CD4-positive, alpha-beta T cell treated with Interleukin-12 subunit alpha and Interleukin-12 subunit beta, for 1 hour (primary cell): Measurements from ENCODE around the gene SMARCAL1.
"Not testable (repeated sequence)": the region's sequence is repeated elsewhere in the genome, so short reads cannot be mapped to it uniquely, and the experiment has no call there.

ENCODE experiments used
- DNase-seq: peaks from one replicate; pipeline ENCODE4 v3.0.0-alpha.2; 2020

SMARCAL1 gene

DNA sequence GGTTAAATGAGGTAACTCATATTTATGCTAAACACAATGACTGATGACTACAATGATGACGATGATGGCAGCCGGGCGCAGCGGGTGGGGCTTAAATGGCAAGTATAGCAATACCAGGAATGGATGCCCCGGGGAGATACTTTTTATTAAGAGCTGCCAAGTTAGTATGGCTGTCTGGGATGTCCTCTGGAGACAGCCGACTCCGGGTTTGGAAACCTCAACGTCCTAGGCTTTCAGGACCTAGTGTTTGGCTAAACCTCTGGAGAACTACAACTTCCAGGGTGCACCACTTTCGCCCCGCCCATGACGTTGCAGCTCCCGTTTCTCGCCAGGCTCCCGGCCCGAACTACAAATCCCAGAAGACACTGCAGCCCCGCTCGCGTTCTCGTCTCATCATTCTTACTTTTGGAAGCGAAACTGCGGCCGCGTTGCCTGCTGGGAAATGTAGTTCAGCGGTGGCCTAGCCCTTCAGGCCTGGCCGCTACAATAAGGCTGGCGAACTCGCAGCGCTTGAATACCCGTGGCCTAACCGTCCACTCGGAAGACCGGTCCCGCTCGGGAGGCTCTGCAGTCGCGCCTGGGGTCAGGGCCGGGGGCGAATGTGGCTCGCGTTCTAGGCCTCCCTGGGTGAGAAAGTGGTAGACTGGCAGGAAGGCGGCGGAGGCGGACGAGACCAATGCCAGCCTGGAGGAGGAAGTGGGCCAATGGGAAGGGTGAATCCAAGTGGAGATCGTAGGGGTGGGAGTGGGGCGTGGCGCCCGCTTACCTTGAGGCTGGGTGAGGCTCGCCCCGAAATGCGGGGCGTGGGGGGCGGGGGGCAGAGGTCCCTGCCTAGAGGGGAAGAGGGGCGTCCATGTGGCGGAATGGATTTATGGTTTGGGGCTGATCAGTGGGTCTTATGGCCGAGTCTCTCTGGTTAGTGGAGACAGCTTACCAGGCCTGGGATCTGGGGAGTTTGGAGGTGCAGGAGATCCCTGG, at the start of gene SMARCAL1:
SMARCAL1 (plus strand) TSS at position 463 of the 978 bp plus-strand sequence. CDS start 2,221 bp downstream, outside the sequence.
- peak; percentile 98 for DNase-seq

DNA sequence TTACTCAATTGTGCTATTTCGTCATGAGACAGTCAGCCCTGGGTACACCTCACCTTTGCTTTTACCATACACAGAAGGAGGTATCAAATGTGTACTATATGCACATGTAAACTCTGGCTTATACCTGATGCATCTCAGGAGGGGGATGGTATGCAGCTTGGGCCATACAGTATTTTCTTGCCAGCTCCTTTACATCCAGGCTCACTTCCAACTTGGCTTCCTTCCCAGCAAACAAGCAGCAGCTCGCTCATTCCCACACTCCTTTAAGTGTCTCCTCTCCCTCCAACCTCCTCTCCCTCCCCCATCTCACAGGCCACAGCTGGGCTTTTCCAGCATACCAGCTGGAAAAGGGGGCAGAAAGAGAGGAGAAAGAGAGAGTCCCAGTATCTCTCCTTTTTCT, 49.6 kb upstream of the SMARCAL1 start:
- no peak for DNase-seq

GRCh38 chr2:216363221-216363620, 49.1 kb upstream of the SMARCAL1 start:
- no peak for DNase-seq

DNA sequence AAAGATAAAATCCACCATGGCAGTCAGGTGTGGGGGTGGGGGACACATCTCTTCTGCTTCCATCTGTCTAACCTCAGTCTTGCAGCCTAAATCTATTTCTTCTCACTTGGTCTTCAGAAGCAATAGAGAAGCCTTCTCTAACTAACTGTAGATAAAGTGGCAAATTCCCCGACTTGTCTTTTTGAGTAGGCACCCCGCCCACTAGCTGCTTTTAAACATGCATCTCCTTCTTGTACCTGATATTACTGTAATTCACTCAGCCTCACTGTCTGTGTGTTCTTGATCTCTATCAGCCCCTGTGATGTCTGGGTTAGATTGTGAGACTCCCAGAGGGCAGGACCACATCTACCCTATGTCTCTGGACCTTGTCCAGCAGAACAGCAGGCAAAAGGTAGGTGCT, 46.8 kb upstream of the SMARCAL1 start:
- no peak for DNase-seq

DNA sequence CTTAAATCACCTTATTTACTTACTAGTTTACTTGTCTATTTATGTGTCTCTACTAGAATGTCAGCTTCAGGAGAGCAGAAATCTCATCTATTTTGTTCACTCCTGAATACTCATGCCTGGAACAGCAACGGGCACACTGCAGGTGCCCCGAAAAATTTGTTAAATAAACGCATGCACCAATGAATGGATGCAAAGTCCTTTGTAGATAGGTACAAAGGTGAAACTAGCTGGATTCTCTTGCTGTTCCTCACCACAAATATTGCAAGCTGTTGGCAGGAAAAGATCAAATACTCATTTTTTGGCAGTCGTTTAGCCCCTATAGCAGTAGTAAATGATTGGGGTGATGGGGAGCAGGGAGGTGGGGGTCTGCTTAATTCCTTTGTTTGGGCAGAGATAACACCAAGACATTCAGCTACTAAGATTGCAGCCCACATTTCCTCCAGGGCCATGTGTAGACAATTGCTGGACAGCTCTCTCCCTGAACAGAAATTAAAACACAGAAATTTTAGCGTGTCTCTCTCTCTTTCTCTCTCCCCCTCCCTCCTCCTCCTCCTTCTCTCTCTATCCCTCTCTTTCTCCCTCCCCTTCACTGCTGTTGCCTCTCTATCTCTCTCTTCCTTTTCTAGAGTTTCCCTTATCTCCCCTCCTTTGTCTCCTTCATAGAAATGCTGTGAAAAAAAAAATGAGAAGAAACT, 45.4 kb upstream of the SMARCAL1 start:
- DNase-seq: no peak

DNA sequence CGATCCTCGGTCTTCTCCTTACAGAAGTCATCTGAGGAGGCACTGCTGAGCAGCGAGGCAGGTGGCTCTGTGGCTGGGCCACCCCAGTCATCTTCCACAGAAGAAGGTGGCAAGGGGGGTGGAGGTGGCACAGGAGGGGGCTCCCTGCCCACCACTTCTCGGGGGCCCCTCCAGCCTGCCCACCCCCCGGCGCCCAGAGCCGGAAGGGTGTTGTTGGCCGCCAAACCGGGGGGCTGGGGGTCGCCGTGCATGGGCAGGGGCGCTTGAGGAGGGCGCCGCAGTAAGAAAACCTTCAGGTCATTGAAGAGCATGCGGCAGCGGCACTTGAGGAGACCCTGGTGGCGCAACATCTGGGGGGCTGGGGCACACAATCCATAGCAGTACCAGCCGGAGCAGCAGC, 42.5 kb upstream of the SMARCAL1 start:
- no peak for DNase-seq

GRCh38 chr2:216370961-216371712, 41.1 kb upstream of the SMARCAL1 start:
- DNase-seq: no peak

- peak; percentile 68 for DNase-seq
Observed at GRCh38 chr2:216371721-216372702, 40.3 kb upstream of the SMARCAL1 start, which contains the start of gene MARCHF4. MARCHF4 (minus strand) TSS chr2:216372483; CDS start chr2:216370260, 2,223 bp downstream.

GRCh38 chr2:216372761-216373291, 39.5 kb upstream of the SMARCAL1 start:
- DNase-seq: no peak

DNA sequence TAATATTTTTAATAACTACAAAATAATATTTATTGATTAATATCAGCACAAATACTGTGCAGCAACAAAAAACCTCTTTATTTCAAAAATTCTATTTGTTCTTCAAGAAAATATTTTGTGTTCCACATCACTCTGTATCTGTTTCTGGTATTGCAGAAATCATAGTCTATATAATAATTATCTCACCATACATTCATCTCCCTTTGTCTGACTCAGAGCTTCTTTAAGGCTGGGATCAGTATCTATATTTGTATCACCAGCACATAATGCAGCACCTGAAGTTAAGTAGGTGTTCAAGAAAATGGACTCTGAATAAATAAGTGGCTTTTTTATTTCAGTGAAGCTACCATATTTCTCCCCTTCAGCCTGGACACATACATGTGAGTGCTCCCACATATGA, 38.4 kb upstream of the SMARCAL1 start:
- DNase-seq: no peak

GRCh38 chr2:216375286-216375685, 37.0 kb upstream of the SMARCAL1 start:
- no peak for DNase-seq

- no peak for DNase-seq
Observed at GRCh38 chr2:216379977-216380376, 32.3 kb upstream of the SMARCAL1 start.

- DNase-seq: not testable (repeated sequence)
Observed at GRCh38 chr2:216384409-216384808, 27.9 kb upstream of the SMARCAL1 start.

GRCh38 chr2:216385478-216385877, 26.8 kb upstream of the SMARCAL1 start:
- no peak for DNase-seq

DNA sequence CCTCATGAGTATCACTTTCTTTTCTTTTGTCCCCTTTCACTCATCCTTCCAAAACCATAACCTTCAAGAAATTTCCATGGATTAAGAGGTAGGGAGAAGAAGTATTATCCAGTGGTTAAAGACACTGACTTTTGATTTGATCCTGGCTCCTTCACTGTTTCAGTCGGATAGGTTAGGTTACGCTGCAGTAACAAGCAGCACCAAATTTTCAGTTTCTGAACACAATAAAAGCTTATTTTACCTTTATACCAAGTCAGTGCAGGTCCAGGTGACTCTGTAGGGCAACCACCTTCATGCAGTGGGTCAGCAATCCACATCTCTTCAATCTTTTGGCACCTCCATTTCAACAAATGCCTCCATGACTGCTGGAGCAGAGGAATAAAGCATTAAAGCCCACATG, 25.0 kb upstream of the SMARCAL1 start:
- no peak for DNase-seq

GRCh38 chr2:216388046-216388884, 24.0 kb upstream of the SMARCAL1 start:
- peak; percentile 43 for DNase-seq

DNA sequence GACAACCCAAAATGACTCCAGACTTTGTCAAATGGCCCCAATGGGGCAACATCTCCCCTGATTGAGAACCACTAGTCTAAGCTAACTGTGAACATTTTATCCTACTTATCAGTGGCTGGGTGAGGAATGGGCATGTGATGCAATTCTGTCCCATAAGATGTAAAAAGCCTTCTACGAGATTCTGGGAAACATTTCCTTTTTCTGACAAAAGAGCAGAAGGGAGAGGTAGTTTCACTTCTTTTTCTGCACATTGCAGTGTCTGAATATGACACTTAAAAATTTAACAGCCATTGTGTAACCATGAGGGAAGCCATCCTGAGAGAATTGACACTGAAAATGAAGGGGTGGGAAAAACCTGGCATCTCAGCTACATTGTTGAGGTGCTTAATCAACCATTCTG, 22.7 kb upstream of the SMARCAL1 start:
- DNase-seq: no peak

- no peak for DNase-seq
Observed at GRCh38 chr2:216391401-216391800, 20.9 kb upstream of the SMARCAL1 start.

GRCh38 chr2:216392018-216392562, 20.2 kb upstream of the SMARCAL1 start:
- DNase-seq: no peak
